GM23248 (cell line): Measurements from ENCODE around the gene RAB36.

Experiments
- EZH2 ChIP-seq: fragments of 200-600 bp; sonication (generic); IDR thresholded peaks from 2 replicates; pipeline ENCODE4 v1.6.1; 2018; ENCODE audit warnings: antibody characterized with exemption, mild to moderate bottlenecking; ENCODE audit not compliant: insufficient read depth, poor library complexity, severe bottlenecking
- EZH2phosphoT487 ChIP-seq: fragments of 200-600 bp; sonication (generic); IDR thresholded peaks from 2 replicates; pipeline ENCODE4 v1.6.1; 2018; ENCODE audit warnings: antibody characterized with exemption, moderate library complexity, mild to moderate bottlenecking, low read depth; ENCODE audit not compliant: insufficient read depth

GRCh38 chr22:23187211-23187610 is 41.9 kb downstream of the RAB36 start:
- TF ChIP-seq EZH2 (no peak), EZH2phosphoT487 (no peak)
